GM12865 (cell line): ENCODE measurements around the gene KIAA0319L.

Source experiments
- DNase-seq: peaks from one replicate; pipeline ENCODE4 v3.0.0; 2010; ENCODE audit warnings: low read depth
- H3K4me3 ChIP-seq: 2 replicates; pipeline ENCODE4 v1.5.1; 2011; ENCODE audit warnings: mild to moderate bottlenecking, low read depth, low read length, control low read depth
- TF ChIP-seq, protein P1 (sequence below): IDR thresholded peaks from 2 replicates; pipeline ENCODE4 v1.5.1; 2011; ENCODE audit warnings: low read length, control low read depth, low read depth, inconsistent platforms; ENCODE audit not compliant: insufficient read depth; ENCODE audit errors: missing control alignments

Gene KIAA0319L

GRCh38 chr1:35408925-35409324, 148.3 kb downstream of the KIAA0319L start:
- TF ChIP-seq, protein P1, sequence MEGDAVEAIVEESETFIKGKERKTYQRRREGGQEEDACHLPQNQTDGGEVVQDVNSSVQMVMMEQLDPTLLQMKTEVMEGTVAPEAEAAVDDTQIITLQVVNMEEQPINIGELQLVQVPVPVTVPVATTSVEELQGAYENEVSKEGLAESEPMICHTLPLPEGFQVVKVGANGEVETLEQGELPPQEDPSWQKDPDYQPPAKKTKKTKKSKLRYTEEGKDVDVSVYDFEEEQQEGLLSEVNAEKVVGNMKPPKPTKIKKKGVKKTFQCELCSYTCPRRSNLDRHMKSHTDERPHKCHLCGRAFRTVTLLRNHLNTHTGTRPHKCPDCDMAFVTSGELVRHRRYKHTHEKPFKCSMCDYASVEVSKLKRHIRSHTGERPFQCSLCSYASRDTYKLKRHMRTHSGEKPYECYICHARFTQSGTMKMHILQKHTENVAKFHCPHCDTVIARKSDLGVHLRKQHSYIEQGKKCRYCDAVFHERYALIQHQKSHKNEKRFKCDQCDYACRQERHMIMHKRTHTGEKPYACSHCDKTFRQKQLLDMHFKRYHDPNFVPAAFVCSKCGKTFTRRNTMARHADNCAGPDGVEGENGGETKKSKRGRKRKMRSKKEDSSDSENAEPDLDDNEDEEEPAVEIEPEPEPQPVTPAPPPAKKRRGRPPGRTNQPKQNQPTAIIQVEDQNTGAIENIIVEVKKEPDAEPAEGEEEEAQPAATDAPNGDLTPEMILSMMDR, result no peak
- no peak overlapping the region for H3K4me3 ChIP-seq
- DNase-seq, result no peak

DNA sequence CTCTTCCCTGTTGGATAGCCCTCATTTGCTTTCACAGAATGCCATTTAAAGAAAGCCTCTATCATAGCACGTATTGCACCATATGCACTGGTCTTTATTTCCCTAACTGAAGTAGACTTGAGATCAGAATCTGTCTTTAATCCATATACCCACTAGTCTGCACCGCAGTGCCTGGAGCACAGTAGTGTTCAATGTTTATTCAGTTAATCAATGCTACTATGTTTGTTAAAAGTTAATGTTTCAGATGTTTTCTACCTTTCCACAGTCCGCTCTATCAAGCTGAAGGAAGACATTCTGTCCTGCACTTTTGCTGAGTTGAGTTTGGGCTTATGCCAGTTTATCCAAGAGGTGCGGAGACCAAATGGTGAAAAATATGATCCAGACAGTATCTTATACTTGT, 149.5 kb downstream of the KIAA0319L start:
- H3K4me3 ChIP-seq, result no peak overlapping the region

GRCh38 chr1:35406103-35406502, 151.1 kb downstream of the KIAA0319L start:
- no peak for DNase-seq
- H3K4me3 ChIP-seq, result no peak overlapping the region
- TF ChIP-seq, protein P1, result no peak

More for the DNA sequence above, 149.5 kb downstream of the KIAA0319L start:
- TF ChIP-seq, protein P1, result no peak
- no peak for DNase-seq

GRCh38 chr1:35401049-35401448, 156.2 kb downstream of the KIAA0319L start:
- DNase-seq, result no peak
- no peak overlapping the region for H3K4me3 ChIP-seq
- TF ChIP-seq, protein P1, result no peak

GRCh38 chr1:35398739-35399138, 158.5 kb downstream of the KIAA0319L start:
- no peak overlapping the region for H3K4me3 ChIP-seq
- TF ChIP-seq, protein P1, result no peak
- DNase-seq, result no peak

GRCh38 chr1:35394386-35394785, 162.8 kb downstream of the KIAA0319L start:
- TF ChIP-seq, protein P1, result no peak
- no peak overlapping the region for H3K4me3 ChIP-seq
- DNase-seq, result no peak
